GM21381 (cell line): ENCODE data around the gene ANOS1.
"Not testable (repeated sequence)": the region's sequence is repeated elsewhere in the genome, so short reads cannot be mapped to it uniquely, and the experiment has no call there.

Experiments used
- ATAC-seq: cut with Tn5 transposase; IDR thresholded peaks from one replicate; pipeline ENCODE4 v1.9.1; 2021; ENCODE audit warnings: mild to moderate bottlenecking, moderate library complexity; ENCODE audit not compliant: unreplicated experiment

ANOS1 gene

GRCh38 chrX:8629871-8630270 lies 102.1 kb downstream of the ANOS1 start:
- ATAC-seq: no peak

DNA sequence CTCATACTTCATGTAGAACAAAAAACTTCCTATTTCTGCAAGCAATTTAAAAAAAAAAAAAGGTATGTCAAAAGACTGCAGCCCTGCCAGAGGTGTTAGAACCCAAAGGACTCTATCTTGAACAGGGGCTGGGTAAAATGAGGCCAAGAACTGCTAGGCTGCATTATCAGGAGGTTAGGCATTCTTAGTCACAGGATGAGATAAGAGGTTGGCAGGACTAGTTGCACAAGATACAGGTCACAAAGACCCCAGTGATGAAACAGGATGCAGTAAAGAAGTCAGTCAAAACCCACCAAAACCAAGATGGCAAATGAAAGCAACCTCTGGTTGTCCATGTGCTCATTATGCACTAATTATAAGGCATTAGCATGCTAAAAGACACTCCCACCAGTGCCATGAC lies 104.1 kb downstream of the ANOS1 start:
- ATAC-seq: no peak

DNA sequence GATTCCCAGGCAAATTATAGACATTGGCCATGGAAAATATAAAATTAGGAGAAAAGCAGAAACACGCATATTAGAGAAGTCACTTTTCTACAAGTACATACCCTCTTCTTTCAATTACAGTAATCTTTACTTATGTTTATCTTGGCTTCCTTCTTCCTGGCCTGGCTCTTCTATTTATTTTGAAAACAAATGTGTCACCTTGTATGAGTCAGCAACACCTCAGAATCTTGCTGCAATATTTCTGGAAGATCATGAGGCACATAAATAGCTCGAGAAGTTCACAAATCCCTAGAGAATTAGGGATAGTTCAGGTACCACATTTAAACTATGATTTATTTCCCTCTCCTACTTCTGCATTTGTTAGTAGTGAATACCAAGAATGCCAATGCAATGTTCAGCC lies 124.6 kb downstream of the ANOS1 start:
- ATAC-seq: no peak

GRCh38 chrX:8604131-8604530 lies 127.8 kb downstream of the ANOS1 start:
- ATAC-seq: no peak

- ATAC-seq: no peak
These were observed 140.4 kb downstream of the ANOS1 start for GRCh38 chrX:8591501-8591900.

- no peak for ATAC-seq
These were observed 145.0 kb downstream of the ANOS1 start for GRCh38 chrX:8586953-8587352.

DNA sequence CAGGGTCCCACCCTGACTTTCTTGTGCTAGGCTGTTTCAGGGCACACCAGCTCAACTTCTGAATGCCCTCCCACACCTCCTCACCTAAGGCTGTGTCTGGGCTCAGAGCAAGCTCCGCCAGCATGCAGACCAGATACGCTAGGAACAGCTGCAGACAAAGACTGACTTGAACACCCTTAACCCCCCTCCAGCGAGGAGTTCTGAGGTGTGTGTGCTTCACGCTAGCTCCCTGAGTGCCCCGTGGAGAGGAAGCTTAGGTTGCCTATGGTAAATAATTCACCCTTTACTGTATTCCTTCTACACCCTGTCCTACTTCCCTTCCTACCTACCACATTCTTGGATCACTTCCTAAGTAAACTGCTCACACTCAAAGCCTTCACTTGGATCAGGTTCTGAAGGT lies 152.3 kb downstream of the ANOS1 start:
- no peak for ATAC-seq

DNA sequence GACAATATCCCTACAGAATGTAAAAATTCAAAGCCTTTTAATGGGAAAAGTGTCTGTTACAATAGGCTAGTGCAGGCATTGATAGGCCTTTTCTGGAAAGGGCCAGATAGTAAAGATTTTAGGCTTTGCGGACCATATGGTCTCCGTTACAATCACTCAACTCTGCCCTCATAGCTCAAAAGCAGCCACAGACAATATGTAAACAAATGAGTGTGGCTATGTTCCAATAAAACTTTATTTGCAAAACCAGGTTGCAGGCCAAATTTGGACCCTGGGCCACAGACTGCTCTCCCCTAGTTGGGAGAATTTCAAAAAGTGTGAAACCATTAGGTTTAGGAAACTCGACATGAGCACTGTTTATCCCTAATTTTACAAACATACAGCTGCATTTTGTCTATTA lies 155.1 kb downstream of the ANOS1 start:
- no peak for ATAC-seq

DNA sequence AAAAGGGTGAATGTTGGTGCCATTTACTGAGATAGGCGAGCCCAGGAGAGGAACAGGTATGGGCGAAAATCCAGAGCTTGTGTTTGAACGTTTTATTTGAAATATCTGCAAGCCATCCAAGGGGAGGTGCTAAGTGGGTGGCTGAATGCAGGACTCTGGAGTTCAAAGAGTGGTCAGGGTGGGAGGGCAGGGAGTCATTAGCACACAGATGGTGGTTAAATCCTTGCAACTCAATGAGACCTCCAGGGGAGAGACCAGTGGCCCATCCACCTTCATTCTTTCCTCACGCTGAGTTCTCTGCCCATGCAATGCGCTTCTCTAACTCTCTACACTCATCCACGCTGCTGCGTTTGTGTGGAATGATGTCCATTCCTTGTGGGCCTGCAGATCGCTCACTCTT lies 166.2 kb downstream of the ANOS1 start:
- no peak for ATAC-seq

DNA sequence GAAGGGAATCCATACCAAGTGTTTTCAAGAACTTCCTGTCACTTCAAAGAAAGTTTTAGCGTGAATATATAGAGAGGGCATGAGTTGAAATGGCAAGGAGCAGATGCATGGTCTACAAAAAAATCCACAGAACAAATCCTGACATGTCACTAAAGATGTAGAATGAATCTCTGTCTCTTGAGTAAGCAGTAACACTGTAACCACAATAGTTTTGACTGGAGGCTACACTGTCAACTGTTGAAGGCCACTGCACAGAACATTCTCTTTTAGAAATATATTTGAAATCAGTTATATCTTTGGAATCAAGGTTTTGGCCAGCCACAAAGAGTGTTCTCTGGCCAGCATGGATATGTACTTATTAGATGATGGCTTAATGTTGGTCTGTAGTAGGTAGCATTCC lies 183.5 kb downstream of the ANOS1 start:
- ATAC-seq: no peak

- ATAC-seq: no peak
These were observed 185.2 kb downstream of the ANOS1 start for GRCh38 chrX:8546715-8547114.

- ATAC-seq: no peak
These were observed 211.1 kb downstream of the ANOS1 start for GRCh38 chrX:8520791-8521190.

DNA sequence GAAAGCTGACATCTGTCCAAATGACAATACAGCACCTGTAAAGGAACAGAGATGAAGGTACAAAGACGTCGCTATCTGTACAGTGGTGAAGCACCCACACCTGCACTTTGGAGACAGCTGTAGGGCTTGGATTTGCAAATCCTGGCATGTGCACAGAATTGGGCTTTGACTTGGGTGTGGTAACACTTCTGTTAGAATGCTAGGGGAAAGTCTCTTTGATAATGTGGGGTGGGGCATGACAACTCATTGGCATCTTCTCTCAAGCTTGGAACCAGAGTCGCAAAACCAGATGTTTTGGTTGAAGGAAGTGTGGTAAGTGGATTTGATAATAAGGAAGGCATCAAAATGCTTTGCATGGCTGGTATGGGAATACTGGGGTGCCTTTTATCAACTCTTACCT lies 211.8 kb downstream of the ANOS1 start:
- no peak for ATAC-seq

DNA sequence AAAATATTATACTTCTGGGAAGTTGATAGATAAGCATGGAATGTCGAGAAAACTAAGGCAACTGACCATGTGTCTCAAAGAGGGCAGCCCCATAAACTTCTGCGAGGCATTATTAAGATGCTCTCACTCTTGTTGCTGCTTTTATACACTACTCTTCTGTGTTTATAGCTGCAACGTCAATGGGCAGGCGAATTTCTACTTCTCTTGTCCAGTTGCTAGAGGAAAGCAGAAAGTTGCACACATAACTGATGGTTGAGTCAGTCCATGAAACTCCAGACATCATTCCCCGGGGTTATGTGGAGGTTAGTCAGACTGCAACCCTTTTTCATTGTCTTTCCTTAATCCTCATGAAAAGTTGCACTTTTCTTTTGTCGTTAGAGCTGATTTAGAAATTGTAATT lies 227.5 kb downstream of the ANOS1 start:
- ATAC-seq: no peak

DNA sequence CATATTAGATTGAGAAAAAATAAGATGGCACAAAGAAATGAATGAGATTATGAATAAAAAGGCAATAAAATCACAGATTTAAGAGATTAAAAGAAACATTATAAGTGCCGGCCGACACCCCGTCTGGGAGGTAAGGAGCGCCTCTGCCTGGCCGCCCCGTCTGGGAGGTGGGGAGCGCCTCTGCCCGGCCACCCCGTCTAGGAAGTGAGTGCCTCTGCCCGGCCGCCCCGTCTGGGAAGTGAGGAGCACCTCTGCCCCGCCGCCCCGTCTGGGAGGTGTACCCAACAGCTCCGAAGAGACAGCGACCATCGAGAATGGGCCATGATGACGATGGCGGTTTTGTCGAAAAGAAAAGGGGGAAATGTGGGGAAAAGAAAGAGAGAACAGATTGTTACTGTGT lies 229.8 kb downstream of the ANOS1 start:
- not testable (repeated sequence) for ATAC-seq

- ATAC-seq: no peak
These were observed 231.7 kb downstream of the ANOS1 start for GRCh38 chrX:8500203-8500602.

DNA sequence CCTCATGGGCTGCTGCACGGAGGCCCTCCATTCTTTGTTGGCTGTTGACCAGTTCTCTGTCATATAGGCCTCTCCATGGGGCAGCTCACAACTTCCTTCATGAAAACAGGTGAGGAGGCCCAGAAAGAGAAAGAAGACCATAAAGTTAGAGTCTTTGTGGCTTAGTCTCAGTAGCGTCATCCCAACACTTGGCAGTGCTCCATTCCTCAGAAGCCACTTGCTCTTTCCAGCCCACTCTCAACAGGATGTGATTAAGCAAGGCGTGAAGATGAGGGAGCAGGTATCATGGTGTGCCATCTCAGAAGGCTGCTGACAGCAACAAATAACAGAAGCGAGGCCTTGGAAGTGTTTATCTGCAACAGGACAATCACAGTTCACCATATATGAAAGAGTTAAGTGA lies 236.9 kb downstream of the ANOS1 start:
- not testable (repeated sequence) for ATAC-seq

DNA sequence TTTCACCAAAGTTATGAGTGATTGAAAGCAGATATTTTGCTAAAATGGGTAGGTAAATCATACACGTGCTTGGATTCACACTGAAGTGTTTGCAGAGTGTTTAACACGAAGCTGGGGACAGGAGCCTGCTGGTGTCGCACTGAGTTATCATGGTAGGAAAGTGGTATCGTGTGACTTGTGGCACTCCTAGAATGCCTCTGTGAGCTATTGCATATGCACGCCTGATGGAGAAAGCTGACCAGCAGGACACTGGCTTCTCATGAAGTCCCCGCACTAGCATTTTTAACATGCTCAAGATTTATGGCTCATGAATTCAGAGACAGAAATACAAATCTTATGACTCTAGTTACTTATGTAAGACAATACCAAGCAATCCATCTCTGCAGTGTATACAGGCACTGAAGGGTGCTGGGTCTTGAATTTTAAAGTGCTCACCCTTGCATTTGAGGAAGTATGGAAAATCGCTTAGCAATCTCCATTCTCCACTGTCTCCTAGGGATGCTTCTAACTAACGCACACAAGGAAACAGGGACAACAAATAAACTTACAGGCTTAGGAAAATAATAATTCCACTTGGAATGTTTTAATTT lies 247.5 kb downstream of the ANOS1 start:
- no peak for ATAC-seq
